ENCODE measurements around the gene LPIN2.

LPIN2 gene

DNA sequence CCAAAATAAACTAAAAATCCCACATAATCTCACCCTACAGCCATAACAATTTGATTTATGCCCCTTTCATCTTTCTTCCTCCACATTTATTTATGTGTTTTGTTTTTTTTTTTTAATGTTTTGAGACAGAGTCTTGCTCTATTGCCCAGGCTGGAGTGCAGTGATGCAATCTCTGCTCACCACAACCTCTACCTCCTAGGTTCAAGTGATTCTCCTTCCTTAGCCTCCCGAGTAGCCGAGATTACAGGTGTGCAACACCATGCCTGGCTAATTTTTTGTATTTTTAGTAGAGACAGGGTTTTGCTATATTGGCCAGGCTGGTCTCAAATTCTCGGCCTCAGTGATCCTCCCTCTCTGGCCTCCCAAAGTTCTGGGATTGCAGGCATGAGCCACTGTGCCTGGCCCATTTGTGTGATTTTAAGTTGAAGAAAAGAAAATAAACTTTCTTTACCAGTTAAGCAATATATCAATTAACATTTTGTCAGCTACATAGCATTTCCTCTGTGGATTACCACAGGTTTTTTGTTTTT lies 35.9 kb upstream of the LPIN2 start:
- Histone ChIP-seq H2AFZ (ENCODE audit: low read depth, low read length, severe bottlenecking) (no peak overlapping the region), H3F3A (ENCODE audit: insufficient read depth) (no peaks in the 10 kb centered on the region), H3K9me2 (replicated peaks; ENCODE audit: insufficient read depth, low read length) (no peaks in the 10 kb centered on the region), H3K27ac (ENCODE audit: low read depth, low read length) (no peak overlapping the region), H3K4me2 (ENCODE audit: low read depth, low read length, poor library complexity, severe bottlenecking) (no peak overlapping the region), H3K9ac (ENCODE audit: low read length) (no peak overlapping the region), H3K36me3 (ENCODE audit: low read length) (no peaks in the 10 kb centered on the region), H3K9me3 (ENCODE audit: insufficient read depth, low read length) (no peaks in the 10 kb centered on the region), H4K20me1 (ENCODE audit: low read depth, low read length) (no peaks in the 10 kb centered on the region), H3K27me3 (ENCODE audit: low read length) (no peaks in the 10 kb centered on the region), H3K79me2 (ENCODE audit: insufficient read depth, low read length) (no peaks in the 10 kb centered on the region), H3K4me3 (ENCODE audit: insufficient read depth, low read length, poor library complexity, severe bottlenecking) (no peak overlapping the region)
- TF ChIP-seq EZH2phosphoT487 (conservative IDR thresholded peaks at IDR 0.05; ENCODE audit: low read length) = no peak
- TF ChIP-seq, protein P1, sequence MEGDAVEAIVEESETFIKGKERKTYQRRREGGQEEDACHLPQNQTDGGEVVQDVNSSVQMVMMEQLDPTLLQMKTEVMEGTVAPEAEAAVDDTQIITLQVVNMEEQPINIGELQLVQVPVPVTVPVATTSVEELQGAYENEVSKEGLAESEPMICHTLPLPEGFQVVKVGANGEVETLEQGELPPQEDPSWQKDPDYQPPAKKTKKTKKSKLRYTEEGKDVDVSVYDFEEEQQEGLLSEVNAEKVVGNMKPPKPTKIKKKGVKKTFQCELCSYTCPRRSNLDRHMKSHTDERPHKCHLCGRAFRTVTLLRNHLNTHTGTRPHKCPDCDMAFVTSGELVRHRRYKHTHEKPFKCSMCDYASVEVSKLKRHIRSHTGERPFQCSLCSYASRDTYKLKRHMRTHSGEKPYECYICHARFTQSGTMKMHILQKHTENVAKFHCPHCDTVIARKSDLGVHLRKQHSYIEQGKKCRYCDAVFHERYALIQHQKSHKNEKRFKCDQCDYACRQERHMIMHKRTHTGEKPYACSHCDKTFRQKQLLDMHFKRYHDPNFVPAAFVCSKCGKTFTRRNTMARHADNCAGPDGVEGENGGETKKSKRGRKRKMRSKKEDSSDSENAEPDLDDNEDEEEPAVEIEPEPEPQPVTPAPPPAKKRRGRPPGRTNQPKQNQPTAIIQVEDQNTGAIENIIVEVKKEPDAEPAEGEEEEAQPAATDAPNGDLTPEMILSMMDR (IDR thresholded peaks at IDR 0.05; ENCODE audit: insufficient read depth, low read length, poor library complexity, severe bottlenecking) = no peak

DNA sequence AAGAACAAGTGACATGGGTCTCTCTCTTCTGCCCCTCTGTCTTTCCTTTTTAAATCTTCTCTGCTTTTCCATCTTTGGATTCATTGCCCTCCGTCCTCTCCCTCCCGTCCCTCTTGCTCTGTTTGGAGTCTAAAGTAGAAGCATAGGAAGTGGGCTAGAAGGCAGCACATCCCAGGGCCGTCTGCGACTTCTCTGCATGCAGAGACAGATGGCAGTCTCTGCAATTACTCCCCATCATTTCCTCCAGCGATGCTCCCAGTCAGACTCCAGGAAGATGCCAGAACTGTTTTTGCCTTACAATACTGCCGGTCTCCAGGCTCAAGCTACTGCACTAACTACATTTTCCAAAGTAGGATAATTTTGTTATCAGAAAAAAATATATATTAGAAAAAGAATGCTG lies 35.2 kb upstream of the LPIN2 start:
- TF ChIP-seq, protein P1 (IDR thresholded peaks at IDR 0.05; ENCODE audit: insufficient read depth, low read length, poor library complexity, severe bottlenecking) = no peak
- TF ChIP-seq EZH2phosphoT487 (conservative IDR thresholded peaks at IDR 0.05; ENCODE audit: low read length) = no peak
- Histone ChIP-seq H3F3A (ENCODE audit: insufficient read depth) (no peaks in the 10 kb centered on the region), H3K4me2 (ENCODE audit: low read depth, low read length, poor library complexity, severe bottlenecking) (no peak overlapping the region), H2AFZ (ENCODE audit: low read depth, low read length, severe bottlenecking) (no peak overlapping the region), H3K9ac (ENCODE audit: low read length) (no peak overlapping the region), H3K4me3 (ENCODE audit: insufficient read depth, low read length, poor library complexity, severe bottlenecking) (no peak overlapping the region), H3K27me3 (ENCODE audit: low read length) (no peaks in the 10 kb centered on the region), H3K27ac (ENCODE audit: low read depth, low read length) (no peak overlapping the region), H3K9me3 (ENCODE audit: insufficient read depth, low read length) (no peaks in the 10 kb centered on the region), H3K36me3 (ENCODE audit: low read length) (no peaks in the 10 kb centered on the region), H3K79me2 (ENCODE audit: insufficient read depth, low read length) (no peaks in the 10 kb centered on the region), H3K9me2 (replicated peaks; ENCODE audit: insufficient read depth, low read length) (no peaks in the 10 kb centered on the region), H4K20me1 (ENCODE audit: low read depth, low read length) (no peaks in the 10 kb centered on the region)

DNA sequence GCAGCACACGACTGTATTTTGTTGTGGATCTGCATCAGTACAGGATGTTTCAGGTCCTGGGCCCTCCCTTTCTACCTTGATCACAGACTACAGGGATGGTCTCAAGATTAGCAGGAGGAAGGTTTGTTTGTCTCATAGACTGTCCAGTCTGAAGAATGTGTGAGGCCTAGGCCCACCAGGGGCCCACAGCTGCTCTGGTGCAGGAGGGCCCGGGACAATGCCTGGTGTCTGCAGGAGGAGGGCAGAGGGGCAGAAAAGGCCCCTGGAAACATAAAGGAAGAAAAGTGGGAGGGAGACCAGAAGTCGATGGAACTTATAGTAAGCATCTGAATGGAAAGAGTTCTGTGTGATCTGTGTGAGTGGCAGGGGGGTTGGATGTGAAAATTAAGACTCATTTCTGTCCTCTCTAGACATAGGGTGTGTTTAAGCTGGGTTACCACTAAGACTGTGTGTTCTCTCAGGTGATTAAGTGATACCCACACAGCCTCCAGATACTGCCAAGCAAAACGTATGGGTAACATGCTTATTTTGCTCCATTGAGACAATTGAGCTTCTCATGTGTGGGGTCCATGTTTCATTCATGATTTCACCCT lies 33.4 kb upstream of the LPIN2 start:
- Histone ChIP-seq H2AFZ (ENCODE audit: low read depth, low read length, severe bottlenecking) (no peak overlapping the region), H3F3A (ENCODE audit: insufficient read depth) (no peaks in the 10 kb centered on the region), H3K36me3 (ENCODE audit: low read length) (no peaks in the 10 kb centered on the region), H3K4me2 (ENCODE audit: low read depth, low read length, poor library complexity, severe bottlenecking) (no peak overlapping the region), H3K9ac (ENCODE audit: low read length) (no peak overlapping the region), H3K9me3 (ENCODE audit: insufficient read depth, low read length) (no peaks in the 10 kb centered on the region), H3K9me2 (replicated peaks; ENCODE audit: insufficient read depth, low read length) (no peaks in the 10 kb centered on the region), H3K27ac (ENCODE audit: low read depth, low read length) (no peak overlapping the region), H3K79me2 (ENCODE audit: insufficient read depth, low read length) (no peaks in the 10 kb centered on the region), H3K4me3 (ENCODE audit: insufficient read depth, low read length, poor library complexity, severe bottlenecking) (no peak overlapping the region), H4K20me1 (ENCODE audit: low read depth, low read length) (no peaks in the 10 kb centered on the region), H3K27me3 (ENCODE audit: low read length) (no peaks in the 10 kb centered on the region)
- TF ChIP-seq, protein P1 (IDR thresholded peaks at IDR 0.05; ENCODE audit: insufficient read depth, low read length, poor library complexity, severe bottlenecking) = no peak

All from SU-DHL-6 (cell line).